A673 (cell line): Measurements from ENCODE around the gene SPP1. TPM values are rescaled to one million over a fixed set of nuclear protein-coding genes. Genes with fewer than 3 reads are reported as not detected.

Source experiments
- BruUV-seq: library from RNA; stranded (reverse); fragments of 400-500 nt; replicated peaks from 2 replicates; lab custom pipeline; 2021; lab: Mats Ljungman, UMichigan
- CTCF ChIA-PET: fragments of 300-600 bp; sonication (Branson Sonifier 250); formaldehyde crosslinking; loops from one replicate; lab custom pipeline; 2022; ENCODE audit warnings: antibody characterized with exemption; lab: Charles Lee
- POLR2A ChIA-PET: fragments of 300-600 bp; sonication (Branson Sonifier 250); formaldehyde crosslinking; loops from one replicate; lab custom pipeline; 2022; ENCODE audit warnings: antibody characterized with exemption; ENCODE audit not compliant: low non-redundant PET; lab: Charles Lee
- DNase-seq: peaks from one replicate; pipeline ENCODE4 v3.0.0-alpha.2; 2015; ENCODE audit warnings: low spot score
- H3K27ac ChIP-seq: fragments of 200-600 bp; sonication (generic); 2 replicates; pipeline ENCODE4 v1.5.1; 2016; ENCODE audit warnings: mixed run types, low read depth, mild to moderate bottlenecking, mixed read lengths, antibody characterized with exemption, low read length; ENCODE audit not compliant: poor library complexity, severe bottlenecking
- H3K27me3 ChIP-seq: fragments of 200-600 bp; sonication (generic); replicated peaks from 2 replicates; pipeline ENCODE4 v1.6.1; 2017; ENCODE audit warnings: mixed run types, low read depth, mild to moderate bottlenecking, mixed read lengths, antibody characterized with exemption, low read length; ENCODE audit not compliant: insufficient read depth, poor library complexity
- H3K36me3 ChIP-seq: fragments of 200-600 bp; sonication (generic); 2 replicates; pipeline ENCODE4 v1.6.1; 2016; ENCODE audit warnings: mixed run types, mild to moderate bottlenecking, mixed read lengths, antibody characterized with exemption, low read length; ENCODE audit not compliant: insufficient read depth, poor library complexity, severe bottlenecking
- H3K4me1 ChIP-seq: fragments of 200-600 bp; sonication (generic); 2 replicates; pipeline ENCODE4 v1.6.1; 2017; ENCODE audit warnings: mixed run types, mild to moderate bottlenecking, mixed read lengths, antibody characterized with exemption, low read length; ENCODE audit not compliant: insufficient read depth, poor library complexity, severe bottlenecking
- H3K4me3 ChIP-seq: fragments of 200-600 bp; sonication (generic); 2 replicates; pipeline ENCODE4 v1.5.1; 2016; ENCODE audit warnings: low read depth, mixed run types, mild to moderate bottlenecking, mixed read lengths, low read length; ENCODE audit not compliant: poor library complexity, severe bottlenecking
- H3K9me3 ChIP-seq: fragments of 200-600 bp; sonication (generic); 2 replicates; pipeline ENCODE4 v1.6.1; 2016; ENCODE audit warnings: mixed run types, low read depth, mild to moderate bottlenecking, mixed read lengths, antibody characterized with exemption, low read length; ENCODE audit not compliant: poor library complexity, severe bottlenecking
- EZH2 ChIP-seq: fragments of 200-600 bp; sonication (generic); IDR thresholded peaks from 2 replicates; pipeline ENCODE4 v1.6.1; 2017; ENCODE audit warnings: borderline replicate concordance, low read depth, mild to moderate bottlenecking, mixed read lengths, antibody characterized with exemption, low read length; ENCODE audit not compliant: poor library complexity, severe bottlenecking
- intact Hi-C: fragments of 100-400 bp; cut with micrococcal nuclease; formaldehyde crosslinking; loops from one replicate; pipeline ENCODE4 v1.10.0; 2022; ENCODE audit not compliant: unreplicated experiment
- total RNA-seq: library from RNA; stranded (reverse); gene quantifications from 2 replicates; pipeline ENCODE4 v1.2.3, GENCODE V29; 2021
- TF ChIP-seq, protein P1 (sequence below): fragments of 300-800, 200-600 bp; sonication (generic); conservative IDR thresholded peaks from 2 replicates; pipeline ENCODE4 v1.5.1; 2017; ENCODE audit warnings: low read depth, mild to moderate bottlenecking, antibody characterized with exemption, low read length, moderate library complexity, mixed read lengths

The SPP1 gene
- total RNA-seq, 1 experiment from 2014 or later = 0.99 TPM

DNA sequence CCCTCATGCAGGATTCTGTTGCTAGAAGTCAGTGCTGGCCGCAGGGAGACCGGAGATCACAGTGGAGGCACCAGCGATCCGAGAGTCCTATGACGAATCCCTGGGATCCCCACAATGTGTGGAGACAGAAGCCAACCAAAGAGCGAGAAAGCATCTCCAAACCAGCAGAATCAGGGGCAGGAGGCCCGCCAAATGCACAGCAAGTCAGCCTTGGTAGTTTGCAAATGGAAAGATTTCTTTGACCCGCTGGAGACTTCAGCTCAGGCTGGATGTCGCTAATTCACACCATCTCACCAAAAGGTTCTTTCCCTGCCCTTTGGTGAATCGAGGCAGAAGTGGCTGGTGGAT lies 31.4 kb downstream of the SPP1 start:
- Histone ChIP-seq H3K27ac (no peak overlapping the region), H3K36me3 (no peaks in the 10 kb centered on the region), H3K4me3 (peak overlapping the region; percentile 64), H3K27me3 (no peaks in the 10 kb centered on the region), H3K9me3 (no peaks in the 10 kb centered on the region), H3K4me1 (peaks cover 14% of the 10 kb centered on the region)
- DNase-seq = peak; percentile 1
- ChIA-PET POLR2A (no interaction called here), CTCF (no interaction called here)
- BruUV-seq = no TSS peak
- intact Hi-C loops = no loop called here
- TF ChIP-seq, protein P1, sequence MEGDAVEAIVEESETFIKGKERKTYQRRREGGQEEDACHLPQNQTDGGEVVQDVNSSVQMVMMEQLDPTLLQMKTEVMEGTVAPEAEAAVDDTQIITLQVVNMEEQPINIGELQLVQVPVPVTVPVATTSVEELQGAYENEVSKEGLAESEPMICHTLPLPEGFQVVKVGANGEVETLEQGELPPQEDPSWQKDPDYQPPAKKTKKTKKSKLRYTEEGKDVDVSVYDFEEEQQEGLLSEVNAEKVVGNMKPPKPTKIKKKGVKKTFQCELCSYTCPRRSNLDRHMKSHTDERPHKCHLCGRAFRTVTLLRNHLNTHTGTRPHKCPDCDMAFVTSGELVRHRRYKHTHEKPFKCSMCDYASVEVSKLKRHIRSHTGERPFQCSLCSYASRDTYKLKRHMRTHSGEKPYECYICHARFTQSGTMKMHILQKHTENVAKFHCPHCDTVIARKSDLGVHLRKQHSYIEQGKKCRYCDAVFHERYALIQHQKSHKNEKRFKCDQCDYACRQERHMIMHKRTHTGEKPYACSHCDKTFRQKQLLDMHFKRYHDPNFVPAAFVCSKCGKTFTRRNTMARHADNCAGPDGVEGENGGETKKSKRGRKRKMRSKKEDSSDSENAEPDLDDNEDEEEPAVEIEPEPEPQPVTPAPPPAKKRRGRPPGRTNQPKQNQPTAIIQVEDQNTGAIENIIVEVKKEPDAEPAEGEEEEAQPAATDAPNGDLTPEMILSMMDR = no peak
- TF ChIP-seq EZH2 = no peak

DNA sequence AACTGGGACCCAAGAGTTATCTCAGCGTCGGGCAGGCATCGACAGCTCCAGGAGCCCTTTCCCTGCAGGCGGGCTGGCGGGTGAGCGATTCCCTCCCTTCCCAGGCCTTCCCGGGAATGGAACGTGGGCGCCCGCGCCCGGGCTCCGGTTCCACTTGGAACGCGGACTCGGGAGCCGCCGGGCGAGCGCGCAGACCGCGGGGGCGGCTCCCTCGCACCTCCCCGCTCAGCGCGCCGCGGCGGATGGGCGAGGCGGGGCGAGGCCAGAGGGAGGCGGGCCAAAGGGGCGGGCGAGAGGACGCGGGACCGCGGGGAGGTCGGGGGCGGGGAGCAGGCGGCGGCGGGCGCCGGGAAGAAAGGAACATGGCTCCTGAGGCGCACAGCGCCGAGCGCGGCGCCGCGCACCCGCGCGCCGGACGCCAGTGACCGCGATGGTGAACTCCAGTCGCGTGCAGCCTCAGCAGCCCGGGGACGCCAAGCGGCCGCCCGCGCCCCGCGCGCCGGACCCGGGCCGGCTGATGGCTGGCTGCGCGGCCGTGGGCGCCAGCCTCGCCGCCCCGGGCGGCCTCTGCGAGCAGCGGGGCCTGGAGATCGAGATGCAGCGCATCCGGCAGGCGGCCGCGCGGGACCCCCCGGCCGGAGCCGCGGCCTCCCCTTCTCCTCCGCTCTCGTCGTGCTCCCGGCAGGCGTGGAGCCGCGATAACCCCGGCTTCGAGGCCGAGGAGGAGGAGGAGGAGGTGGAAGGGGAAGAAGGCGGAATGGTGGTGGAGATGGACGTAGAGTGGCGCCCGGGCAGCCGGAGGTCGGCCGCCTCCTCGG lies 32.0 kb downstream of the SPP1 start, which contains the start of gene PKD2:
Gene PKD2, plus strand, starts transcription at position 332 of the 818 bp plus-strand sequence. Its CDS starts 99 bp downstream, at position 431.
- peak within 1 kb of the TSS; percentile 64 for H3K4me3 ChIP-seq
- TF ChIP-seq, protein P1 = no peak
- no peak for TF ChIP-seq EZH2
- peaks cover 14% of the 10 kb centered on the region for H3K4me1 ChIP-seq
- H3K36me3 ChIP-seq = no peaks in the 10 kb centered on the region
- no TSS peak for BruUV-seq
- intact Hi-C loops = no loop called here
- peak; percentile 65 for DNase-seq
- no peak within 1 kb of the TSS for H3K27ac ChIP-seq
- ChIA-PET POLR2A (no interaction called here), CTCF (no interaction called here)
- H3K27me3 ChIP-seq = no peaks in the 10 kb centered on the region
- no peaks in the 10 kb centered on the region for H3K9me3 ChIP-seq

- Histone ChIP-seq H3K9me3 (no peaks in the 10 kb centered on the region), H3K27me3 (no peaks in the 10 kb centered on the region), H3K4me1 (peaks cover 14% of the 10 kb centered on the region), H3K36me3 (no peaks in the 10 kb centered on the region), H3K27ac (no peak overlapping the region), H3K4me3 (peak overlapping the region; percentile 64)
- BruUV-seq = no TSS peak
- DNase-seq = peak; percentile 70
- ChIA-PET CTCF (no interaction called here), POLR2A (no interaction called here)
- TF ChIP-seq, protein P1 = no peak
- no peak for TF ChIP-seq EZH2
- intact Hi-C loops = no loop called here
These were observed 32.7 kb downstream of the SPP1 start for GRCh38 chr4:88008122-88008742.
